ENCODE results near the gene CCL5.
A peak's percentile ranks its signal among the peaks of the same experiment; 100 is the strongest.

The CCL5 gene

GRCh38 chr17:35895636-35896587, 15.8 kb upstream of the CCL5 start:
- DNase-seq, result no peak
- H3K4me3 Mint-ChIP-seq, result no peak overlapping the region
- TF ChIP-seq, protein P1, sequence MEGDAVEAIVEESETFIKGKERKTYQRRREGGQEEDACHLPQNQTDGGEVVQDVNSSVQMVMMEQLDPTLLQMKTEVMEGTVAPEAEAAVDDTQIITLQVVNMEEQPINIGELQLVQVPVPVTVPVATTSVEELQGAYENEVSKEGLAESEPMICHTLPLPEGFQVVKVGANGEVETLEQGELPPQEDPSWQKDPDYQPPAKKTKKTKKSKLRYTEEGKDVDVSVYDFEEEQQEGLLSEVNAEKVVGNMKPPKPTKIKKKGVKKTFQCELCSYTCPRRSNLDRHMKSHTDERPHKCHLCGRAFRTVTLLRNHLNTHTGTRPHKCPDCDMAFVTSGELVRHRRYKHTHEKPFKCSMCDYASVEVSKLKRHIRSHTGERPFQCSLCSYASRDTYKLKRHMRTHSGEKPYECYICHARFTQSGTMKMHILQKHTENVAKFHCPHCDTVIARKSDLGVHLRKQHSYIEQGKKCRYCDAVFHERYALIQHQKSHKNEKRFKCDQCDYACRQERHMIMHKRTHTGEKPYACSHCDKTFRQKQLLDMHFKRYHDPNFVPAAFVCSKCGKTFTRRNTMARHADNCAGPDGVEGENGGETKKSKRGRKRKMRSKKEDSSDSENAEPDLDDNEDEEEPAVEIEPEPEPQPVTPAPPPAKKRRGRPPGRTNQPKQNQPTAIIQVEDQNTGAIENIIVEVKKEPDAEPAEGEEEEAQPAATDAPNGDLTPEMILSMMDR (IDR thresholded peaks at IDR 0.05), result no peak
- no peaks in the 10 kb centered on the region for H3K9me3 Mint-ChIP-seq
- peaks cover 19% of the 10 kb centered on the region for H3K4me1 Mint-ChIP-seq
- H3K36me3 Mint-ChIP-seq (ENCODE audit: low read depth), result no peaks in the 10 kb centered on the region
- peak overlapping the region; percentile 72 for H3K27ac Mint-ChIP-seq
- peaks cover 12% of the 10 kb centered on the region for H3K27me3 Mint-ChIP-seq (ENCODE audit: low read depth, poor library complexity)

DNA sequence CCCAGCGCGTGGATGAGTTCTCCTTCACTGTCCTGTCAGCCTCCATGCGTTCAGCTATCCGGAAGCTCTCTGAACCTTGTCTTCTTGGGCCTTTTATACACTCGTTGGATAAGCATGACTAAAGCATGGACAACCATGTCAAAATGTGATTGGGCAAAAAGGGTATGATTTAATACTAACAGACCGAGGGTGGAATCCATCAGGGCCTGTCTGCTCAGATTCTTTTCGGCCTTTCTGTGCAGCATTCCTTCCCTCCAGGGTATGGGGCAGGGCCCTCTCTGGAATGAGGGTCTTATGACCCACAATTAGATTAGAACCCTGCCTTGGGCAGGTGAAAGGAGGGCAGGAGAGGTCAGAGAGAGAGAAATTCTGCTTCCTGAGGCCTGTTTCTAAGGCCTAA, 14.0 kb upstream of the CCL5 start:
- Mint-ChIP-seq H3K4me1 (peaks cover 17% of the 10 kb centered on the region), H3K27me3 (ENCODE audit: low read depth, poor library complexity) (peaks cover 12% of the 10 kb centered on the region), H3K36me3 (ENCODE audit: low read depth) (no peaks in the 10 kb centered on the region), H3K9me3 (no peaks in the 10 kb centered on the region), H3K4me3 (no peak overlapping the region), H3K27ac (no peak overlapping the region)
- no peak for DNase-seq
- TF ChIP-seq, protein P1 (IDR thresholded peaks at IDR 0.05), result no peak

GRCh38 chr17:35893751-35894150, 13.6 kb upstream of the CCL5 start:
- H3K4me3 Mint-ChIP-seq, result no peak overlapping the region
- peaks cover 8% of the 10 kb centered on the region for H3K27me3 Mint-ChIP-seq (ENCODE audit: low read depth, poor library complexity)
- H3K9me3 Mint-ChIP-seq, result no peaks in the 10 kb centered on the region
- H3K36me3 Mint-ChIP-seq (ENCODE audit: low read depth), result no peaks in the 10 kb centered on the region
- peaks cover 17% of the 10 kb centered on the region for H3K4me1 Mint-ChIP-seq
- TF ChIP-seq, protein P1 (IDR thresholded peaks at IDR 0.05), result no peak
- H3K27ac Mint-ChIP-seq, result no peak overlapping the region
- no peak for DNase-seq

GRCh38 chr17:35892091-35893035, 12.2 kb upstream of the CCL5 start:
- Mint-ChIP-seq H3K27me3 (ENCODE audit: low read depth, poor library complexity) (peaks cover 3% of the 10 kb centered on the region), H3K36me3 (ENCODE audit: low read depth) (no peaks in the 10 kb centered on the region), H3K4me3 (no peak overlapping the region), H3K9me3 (no peaks in the 10 kb centered on the region), H3K4me1 (peaks cover 17% of the 10 kb centered on the region), H3K27ac (no peak overlapping the region)
- DNase-seq, result no peak
- TF ChIP-seq, protein P1 (IDR thresholded peaks at IDR 0.05), result no peak

- Mint-ChIP-seq H3K9me3 (no peaks in the 10 kb centered on the region), H3K36me3 (ENCODE audit: low read depth) (no peaks in the 10 kb centered on the region), H3K4me1 (peaks cover 17% of the 10 kb centered on the region), H3K27ac (no peak overlapping the region), H3K27me3 (ENCODE audit: low read depth, poor library complexity) (peaks cover 3% of the 10 kb centered on the region), H3K4me3 (no peak overlapping the region)
- DNase-seq, result no peak
- TF ChIP-seq, protein P1 (IDR thresholded peaks at IDR 0.05), result no peak
Measured at GRCh38 chr17:35891269-35891668, 11.1 kb upstream of the CCL5 start.

Data from nephron progenitor cell (in vitro differentiated cells).